ENCODE results near the gene CNDP1. TPM values are rescaled to one million over a fixed set of nuclear protein-coding genes. Genes with fewer than 3 reads are reported as not detected.

CNDP1 gene
- total RNA-seq, 1 donor from 2014 or later, result 0.27 TPM

DNA sequence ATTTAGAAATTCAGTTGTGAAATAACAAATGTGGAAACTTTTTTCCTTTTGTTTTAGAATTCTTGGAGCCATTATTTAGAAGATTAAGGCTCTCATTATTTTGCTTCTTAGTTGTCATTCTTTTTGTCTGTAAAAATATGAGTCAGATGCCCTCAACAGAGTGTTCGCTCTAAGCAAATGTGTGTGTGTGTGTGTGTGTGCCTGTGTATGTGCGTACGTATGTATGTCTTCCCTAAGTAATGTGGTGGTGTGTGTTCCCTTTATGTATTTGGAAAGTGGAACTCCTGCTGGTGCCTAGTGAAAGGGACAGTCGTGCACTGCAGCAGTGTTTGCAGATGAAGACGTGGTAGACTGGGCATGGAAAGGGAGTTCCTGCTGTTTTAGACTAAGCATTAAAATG is 90.9 kb downstream of the CNDP1 start:
- Mint-ChIP-seq H3K4me3 (ENCODE audit: unreplicated experiment) (no peak overlapping the region), H3K36me3 (ENCODE audit: unreplicated experiment) (no peaks in the 10 kb centered on the region), H3K27ac (ENCODE audit: unreplicated experiment) (no peak overlapping the region), H3K4me1 (ENCODE audit: low read depth, unreplicated experiment) (peaks cover 2% of the 10 kb centered on the region), H3K9me3 (ENCODE audit: unreplicated experiment) (no peaks in the 10 kb centered on the region), H3K27me3 (ENCODE audit: unreplicated experiment) (no peaks in the 10 kb centered on the region)
- DNase-seq, result no peak
- TF ChIP-seq CTCF (IDR thresholded peaks at IDR 0.05; ENCODE audit: partially characterized antibody, unreplicated experiment), result no peak

DNA sequence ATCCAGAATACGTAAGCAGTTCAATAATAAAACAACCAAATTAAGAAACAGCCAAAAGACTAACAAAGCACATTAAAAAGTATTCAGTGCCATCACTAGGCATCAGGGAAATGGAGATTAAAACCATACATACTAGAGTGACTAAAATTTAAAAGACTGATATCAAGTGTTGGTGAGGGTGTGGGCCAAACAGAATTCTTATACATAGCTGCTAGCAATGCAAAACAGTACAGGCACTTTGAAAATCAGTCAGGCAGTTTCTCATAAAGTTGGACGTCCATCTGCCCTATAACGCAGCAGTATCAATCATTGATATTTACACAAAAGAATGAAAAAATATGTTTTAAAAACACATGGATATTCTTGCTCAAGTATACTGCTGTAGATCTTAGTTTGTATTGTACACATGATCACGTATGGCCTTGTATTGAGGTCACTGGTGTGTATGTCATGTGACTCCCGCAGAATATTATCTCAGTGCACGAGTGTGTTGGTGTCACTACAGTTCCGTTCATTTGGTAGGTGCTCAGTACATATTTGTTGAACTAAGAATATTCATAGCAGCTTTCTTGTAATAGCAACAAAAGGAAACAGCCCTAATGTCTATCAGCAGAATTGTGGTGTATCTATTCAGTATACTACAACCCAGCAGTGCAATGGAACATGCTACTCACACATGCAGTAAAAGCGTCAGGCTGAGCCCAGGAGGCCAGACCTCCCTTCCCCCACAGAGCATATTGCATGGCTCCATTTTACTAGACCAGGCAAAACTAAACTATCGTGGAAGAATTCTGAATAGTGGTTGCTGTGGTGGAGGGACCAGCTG is 92.0 kb downstream of the CNDP1 start:
- no peaks in the 10 kb centered on the region for H3K36me3 Mint-ChIP-seq (ENCODE audit: unreplicated experiment)
- H3K4me3 Mint-ChIP-seq (ENCODE audit: unreplicated experiment), result no peak overlapping the region
- no peak overlapping the region for H3K27ac Mint-ChIP-seq (ENCODE audit: unreplicated experiment)
- no peaks in the 10 kb centered on the region for H3K9me3 Mint-ChIP-seq (ENCODE audit: unreplicated experiment)
- H3K4me1 Mint-ChIP-seq (ENCODE audit: low read depth, unreplicated experiment), result peaks cover 7% of the 10 kb centered on the region
- no peaks in the 10 kb centered on the region for H3K27me3 Mint-ChIP-seq (ENCODE audit: unreplicated experiment)
- DNase-seq, result no peak
- TF ChIP-seq CTCF (IDR thresholded peaks at IDR 0.05; ENCODE audit: partially characterized antibody, unreplicated experiment), result no peak

DNA sequence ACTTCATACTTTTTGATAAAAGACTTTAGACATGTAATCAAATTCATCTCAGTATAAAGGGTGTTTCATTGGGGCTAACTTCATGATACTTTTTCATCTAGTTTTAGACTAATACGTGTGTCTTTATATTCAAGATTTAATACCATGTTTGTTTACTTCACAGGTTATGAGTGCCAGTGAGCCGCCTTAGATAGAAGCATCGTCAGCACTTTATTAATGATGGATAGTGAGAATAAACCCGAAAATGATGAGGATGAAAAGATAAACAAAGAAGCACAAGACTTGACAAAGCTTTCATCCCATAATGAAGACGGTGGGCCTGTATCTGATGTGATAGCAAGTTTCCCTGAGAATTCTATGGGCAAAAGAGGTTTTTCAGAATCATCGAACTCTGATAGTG is 96.5 kb downstream of the CNDP1 start:
- Mint-ChIP-seq H3K36me3 (ENCODE audit: unreplicated experiment) (peaks cover 6% of the 10 kb centered on the region), H3K4me3 (ENCODE audit: unreplicated experiment) (no peak overlapping the region), H3K27me3 (ENCODE audit: unreplicated experiment) (no peaks in the 10 kb centered on the region), H3K27ac (ENCODE audit: unreplicated experiment) (no peak overlapping the region), H3K9me3 (ENCODE audit: unreplicated experiment) (no peaks in the 10 kb centered on the region), H3K4me1 (ENCODE audit: low read depth, unreplicated experiment) (peaks cover 11% of the 10 kb centered on the region)
- no peak for DNase-seq
- no peak for TF ChIP-seq CTCF (IDR thresholded peaks at IDR 0.05; ENCODE audit: partially characterized antibody, unreplicated experiment)

- Mint-ChIP-seq H3K27me3 (ENCODE audit: unreplicated experiment) (no peaks in the 10 kb centered on the region), H3K36me3 (ENCODE audit: unreplicated experiment) (peaks cover 6% of the 10 kb centered on the region), H3K4me1 (ENCODE audit: low read depth, unreplicated experiment) (peaks cover 11% of the 10 kb centered on the region), H3K4me3 (ENCODE audit: unreplicated experiment) (no peak overlapping the region), H3K27ac (ENCODE audit: unreplicated experiment) (no peak overlapping the region), H3K9me3 (ENCODE audit: unreplicated experiment) (no peaks in the 10 kb centered on the region)
- no peak for DNase-seq
- TF ChIP-seq CTCF (IDR thresholded peaks at IDR 0.05; ENCODE audit: partially characterized antibody, unreplicated experiment), result no peak
Observed at GRCh38 chr18:74631212-74631611, 96.9 kb downstream of the CNDP1 start.

- no peaks in the 10 kb centered on the region for H3K9me3 Mint-ChIP-seq (ENCODE audit: unreplicated experiment)
- no peak for DNase-seq
- H3K36me3 Mint-ChIP-seq (ENCODE audit: unreplicated experiment), result peaks cover 6% of the 10 kb centered on the region
Observed at GRCh38 chr18:74631623-74632350, 97.5 kb downstream of the CNDP1 start.

More at GRCh38 chr18:74631623-74632350, 97.5 kb downstream of the CNDP1 start:
- TF ChIP-seq CTCF (IDR thresholded peaks at IDR 0.05; ENCODE audit: partially characterized antibody, unreplicated experiment), result no peak
- H3K4me3 Mint-ChIP-seq (ENCODE audit: unreplicated experiment), result no peak overlapping the region
- H3K27me3 Mint-ChIP-seq (ENCODE audit: unreplicated experiment), result no peaks in the 10 kb centered on the region
- H3K27ac Mint-ChIP-seq (ENCODE audit: unreplicated experiment), result no peak overlapping the region
- peaks cover 9% of the 10 kb centered on the region for H3K4me1 Mint-ChIP-seq (ENCODE audit: low read depth, unreplicated experiment)

Measured in glutamatergic neuron (in vitro differentiated cells).